Measurements from ENCODE around the gene HDAC4.

GRCh38 chr2:239225871-239226561 is 174.8 kb downstream of the HDAC4 start:
- TF ChIP-seq CTCF (IDR thresholded peaks at IDR 0.05 in 2 of 3, conservative IDR thresholded peaks at IDR 0.05 in 1 of 3; ENCODE audit: borderline replicate concordance in 1 of 3, insufficient read depth in 1 of 3, low read depth in 2 of 3, low read length in 2 of 3) (no peak), POLR2AphosphoS5 (IDR thresholded peaks at IDR 0.05; ENCODE audit: low read depth, low read length) (no peak), JUND (IDR thresholded peaks at IDR 0.05) (no peak), POLR2A (IDR thresholded peaks at IDR 0.05; ENCODE audit: borderline replicate concordance, extremely low read depth, insufficient read depth, insufficient read length) (no peak), EGR1 (IDR thresholded peaks at IDR 0.05; ENCODE audit: low read depth) (no peak), SRF (IDR thresholded peaks at IDR 0.05; ENCODE audit: low read depth) (no peak), YY1 (IDR thresholded peaks at IDR 0.05; ENCODE audit: extremely low read depth, insufficient replicate concordance, low read depth, low read length) (no peak), ZNF274 (IDR thresholded peaks at IDR 0.05; ENCODE audit: low read depth, low read length) (no peak), REST (IDR thresholded peaks at IDR 0.05; ENCODE audit: low read depth) (no peak), MAX (IDR thresholded peaks at IDR 0.05) (no peak)
